ENCODE results near the gene PRIMA1. TPM values are rescaled to one million over a fixed set of nuclear protein-coding genes. Genes with fewer than 3 reads are reported as not detected.

PRIMA1 gene
- total and polyA plus RNA-seq, 10 of the 15 experiments (the other 5 are each of a cell fraction or from before 2014, with no cell fraction given) = not detected

- intact Hi-C loops (cut with micrococcal nuclease; ENCODE audit: unreplicated experiment) (no loop called here), in situ Hi-C loops (cut with MboI) (no loop called here)
- no peak overlapping the region for H3K9ac ChIP-seq (ENCODE audit: control insufficient read depth, insufficient read depth, low read length)
- no peaks in the 10 kb centered on the region for H3K4me1 ChIP-seq (ENCODE audit: control insufficient read depth, insufficient read depth, low read length)
- DNase-seq (ENCODE audit: low read depth, low spot score) (no peak), FAIRE-seq (no peak), ATAC-seq (no peak)
- BruUV-seq (replicated peaks) = no TSS peak
- H3K27me3 ChIP-seq (replicated peaks in 1 of 2; ENCODE audit: control insufficient read depth in 2 of 2, insufficient read depth in 2 of 2, low read length in 1 of 2) = peaks cover 8 to 10% of the 10 kb centered on the region in 2 experiments
- CTCF ChIA-PET = interaction anchor here (1.2 kb wide), 1 partner anchor 138 kb away, joined by 4 read pairs; no protein-coding TSS in a partner anchor
- no peaks in the 10 kb centered on the region; the same call in 2 of the 3 replicates for H3K9me3 ChIP-seq (replicated peaks; ENCODE audit: control insufficient read depth, insufficient read depth, low read length)
- RAD21 ChIA-PET (ENCODE audit: unreplicated experiment) = no interaction called here
- SMC1A ChIA-PET (ENCODE audit: uncharacterized antibody, unreplicated experiment) = no interaction called here
- no peak overlapping the region for H3K4me2 ChIP-seq (ENCODE audit: control insufficient read depth, insufficient read depth)
- POLR2A ChIA-PET = no interaction called here
- no peak overlapping the region for H2AFZ ChIP-seq (ENCODE audit: control insufficient read depth, low read depth, low read length)
- no peaks in the 10 kb centered on the region for H3K79me2 ChIP-seq (ENCODE audit: control insufficient read depth, insufficient read depth, low read length)
- WGBS (ENCODE audit: insufficient coverage, insufficient replicate concordance, low lambda C conversion rate, missing lambda C conversion rate) = 35% methylated on average over 3 of the region's 3 CpGs
- H4K20me1 ChIP-seq (ENCODE audit: control insufficient read depth, insufficient read depth) = no peaks in the 10 kb centered on the region
- H3K27ac ChIP-seq (ENCODE audit: control insufficient read depth, insufficient read depth) = no peak overlapping the region
- no peak overlapping the region for H3K4me3 ChIP-seq
- no peaks in the 10 kb centered on the region for H3K36me3 ChIP-seq (ENCODE audit: control insufficient read depth in 2 of 2, insufficient read depth in 2 of 2, low read length in 1 of 2)
- TF ChIP-seq MEF2B (IDR thresholded peaks at IDR 0.05; ENCODE audit: partially characterized antibody, poor library complexity, severe bottlenecking) (no peak), ZNF217 (IDR thresholded peaks at IDR 0.05) (no peak), SP1 (IDR thresholded peaks at IDR 0.05; ENCODE audit: low read depth, low read length) (no peak), CBX3 (IDR thresholded peaks at IDR 0.05; ENCODE audit: borderline replicate concordance, low read depth) (no peak), TBL1XR1 (IDR thresholded peaks at IDR 0.05; ENCODE audit: low read depth, low read length) (no peak), TCF7 (IDR thresholded peaks at IDR 0.05; ENCODE audit: borderline replicate concordance) (no peak), HCFC1 (IDR thresholded peaks at IDR 0.05; ENCODE audit: low read length) (no peak), SREBF2 (IDR thresholded peaks at IDR 0.05; ENCODE audit: low read length) (no peak), ZNF207 (IDR thresholded peaks at IDR 0.05; ENCODE audit: borderline replicate concordance) (no peak), ASH2L (IDR thresholded peaks at IDR 0.05; ENCODE audit: borderline replicate concordance, low read depth) (no peak), GABPA (IDR thresholded peaks at IDR 0.05; ENCODE audit: low read depth) (no peak)
Measured at GRCh38 chr14:93792391-93792790, 4.1 kb upstream of the PRIMA1 start.

Measured in GM12878 (cell line).